HCT116 (cell line): ENCODE results near the gene SEPTIN11. TPM values are rescaled to one million over a fixed set of nuclear protein-coding genes. Genes with fewer than 3 reads are reported as not detected.

Source experiments
- ATAC-seq: fragments of 200-7000 bp; cut with Tn5 transposase; 2 replicates; pipeline ENCODE4 v1.9.1; 2020; ENCODE audit warnings: mild to moderate bottlenecking, moderate library complexity
- BruUV-seq: library from RNA; stranded (reverse); fragments of 400-500 nt; replicated peaks from 2 replicates; lab custom pipeline; 2021; lab: Mats Ljungman, UMichigan
- CTCF ChIA-PET: fragments of 300-600 bp; sonication (Branson Sonifier 250); formaldehyde crosslinking; loops from one replicate; lab custom pipeline; 2021; ENCODE audit warnings: antibody characterized with exemption; lab: Charles Lee
- POLR2A ChIA-PET: fragments of 300-600, 350-600 bp; sonication (Branson Sonifier 250); formaldehyde crosslinking; loops from one replicate; lab custom pipeline; 2021; ENCODE audit warnings: antibody characterized with exemption; lab: Charles Lee
- RAD21 ChIA-PET, 2 experiments: fragments of 300-600 bp; sonication (Branson Sonifier 250); formaldehyde crosslinking; loops; one replicate each; lab custom pipeline; 2023; ENCODE audit warnings: low total read pairs in 2 of 2; ENCODE audit not compliant: uncharacterized antibody in 2 of 2, unreplicated experiment in 2 of 2, low non-redundant PET in 1 of 2; lab: Charles Lee
- DNase-seq: peaks from one replicate; pipeline ENCODE4 v3.0.0-alpha.2; 2010; ENCODE audit warnings: low read depth, low spot score
- H2AFZ ChIP-seq: fragments of 200-600 bp; shearing (Covaris generic), sonication (generic); 2 replicates; pipeline ENCODE4 v1.6.1; 2017; ENCODE audit warnings: low read depth, mixed run types, mixed read lengths, antibody characterized with exemption, low read length; ENCODE audit not compliant: poor library complexity, severe bottlenecking
- H3K27ac ChIP-seq: 2 replicates; pipeline ENCODE4 v1.5.1; 2012; ENCODE audit warnings: low read depth, low read length
- H3K27me3 ChIP-seq: fragments of 200-600 bp; sonication (generic); 2 replicates; pipeline ENCODE4 v1.6.1; 2016; ENCODE audit warnings: mixed run types, low read length, mixed read lengths; ENCODE audit not compliant: insufficient read depth
- H3K36me3 ChIP-seq, 2 experiments: fragments of 200-500 bp in 1 of 2; fragments of 200-600 bp in 1 of 2; sonication (Bioruptor generic) in 1 of 2; sonication (generic) in 1 of 2; 2 replicates each; pipeline versions ENCODE4 v1.5.1 to v1.6.1; 2014 to 2016; ENCODE audit warnings: low read length in 2 of 2, inconsistent platforms in 1 of 2, mixed read lengths in 1 of 2, mixed run types in 1 of 2; ENCODE audit not compliant: insufficient read depth in 2 of 2, control insufficient read depth in 1 of 2
- H3K4me1 ChIP-seq, 2 experiments: fragments of 200-600 bp in 1 of 2; sonication (generic) in 1 of 2; 2 replicates each; pipeline versions ENCODE4 v1.5.1 to v1.6.1; 2012 to 2017; ENCODE audit warnings: low read length in 2 of 2, inconsistent platforms in 1 of 2, mild to moderate bottlenecking in 1 of 2, mixed read lengths in 1 of 2, mixed run types in 1 of 2, moderate library complexity in 1 of 2; ENCODE audit not compliant: insufficient read depth in 2 of 2, control insufficient read depth in 1 of 2
- H3K4me2 ChIP-seq: fragments of 200-600 bp; sonication (generic); 2 replicates; pipeline ENCODE4 v1.6.1; 2017; ENCODE audit warnings: mixed run types, low read length, mixed read lengths
- H3K4me3 ChIP-seq, 2 experiments: fragments of 200-600 bp in 1 of 2; sonication (generic) in 1 of 2; replicated peaks in 1 of 2; 2 replicates each; pipeline ENCODE4 v1.5.1; 2011 to 2016; ENCODE audit warnings: low read length in 2 of 2, control low read depth in 1 of 2, low read depth in 1 of 2, mild to moderate bottlenecking in 1 of 2, mixed read lengths in 1 of 2, mixed run types in 1 of 2
- H3K79me2 ChIP-seq: fragments of 200-600 bp; sonication (generic); 2 replicates; pipeline ENCODE4 v1.6.1; 2017; ENCODE audit warnings: mild to moderate bottlenecking, mixed run types, low read length, moderate library complexity, mixed read lengths; ENCODE audit not compliant: insufficient read depth
- H3K9ac ChIP-seq: fragments of 200-600 bp; sonication (generic); 2 replicates; pipeline ENCODE4 v1.6.1; 2016; ENCODE audit warnings: low read length, mixed read lengths
- H3K9me2 ChIP-seq: fragments of 200-600 bp; sonication (generic), shearing (Covaris generic); 2 replicates; pipeline ENCODE4 v1.6.1; 2017; ENCODE audit warnings: mixed run types, mild to moderate bottlenecking, moderate library complexity; ENCODE audit not compliant: insufficient read depth
- H3K9me3 ChIP-seq, 2 experiments: fragments of 200-500 bp in 1 of 2; fragments of 200-600 bp in 1 of 2; sonication (Bioruptor generic) in 1 of 2; sonication (generic) in 1 of 2; 2 replicates each; pipeline ENCODE4 v1.6.1; 2014 to 2017; ENCODE audit warnings: low read length in 2 of 2, mixed read lengths in 2 of 2, inconsistent platforms in 1 of 2, low read depth in 1 of 2, mild to moderate bottlenecking in 1 of 2, mixed run types in 1 of 2, moderate library complexity in 1 of 2; ENCODE audit not compliant: control insufficient read depth in 1 of 2, insufficient read depth in 1 of 2
- H4K20me1 ChIP-seq: fragments of 200-600 bp; sonication (generic), shearing (Covaris generic); 2 replicates; pipeline ENCODE4 v1.6.1; 2017; ENCODE audit warnings: mixed run types, mild to moderate bottlenecking, moderate library complexity; ENCODE audit not compliant: insufficient read depth
- ATF3 ChIP-seq: IDR thresholded peaks from 2 replicates; pipeline ENCODE4 v1.6.1; 2012
- CBX3 ChIP-seq: IDR thresholded peaks from 2 replicates; pipeline ENCODE4 v1.6.1; 2012; ENCODE audit warnings: low read depth
- CTCF ChIP-seq, 3 experiments: fragments of 200-600 bp in 1 of 3; sonication (generic) in 1 of 3; IDR thresholded peaks in 2 of 3; conservative IDR thresholded peaks in 1 of 3; 2 replicates each; pipeline ENCODE4 v1.5.1; 2012 to 2017; ENCODE audit warnings: low read depth in 2 of 3, low read length in 2 of 3, antibody characterized with exemption in 1 of 3, borderline replicate concordance in 1 of 3, control low read depth in 1 of 3, mild to moderate bottlenecking in 1 of 3, mixed read lengths in 1 of 3, mixed run types in 1 of 3, moderate library complexity in 1 of 3; ENCODE audit not compliant: insufficient read depth in 1 of 3
- EGR1 ChIP-seq: IDR thresholded peaks from 2 replicates; pipeline ENCODE4 v1.6.1; 2012; ENCODE audit warnings: low read depth
- ELF1 ChIP-seq: IDR thresholded peaks from 2 replicates; pipeline ENCODE4 v1.6.1; 2012; ENCODE audit warnings: low read depth, borderline replicate concordance
- EZH2 ChIP-seq: fragments of 200-600 bp; sonication (generic); IDR thresholded peaks from 2 replicates; pipeline ENCODE4 v1.6.1; 2017; ENCODE audit warnings: antibody characterized with exemption, mixed run types
- EZH2phosphoT487 ChIP-seq: fragments of 200-600 bp; IDR thresholded peaks from 2 replicates; pipeline ENCODE4 v1.6.1; 2018; ENCODE audit warnings: antibody characterized with exemption, borderline replicate concordance
- FOSL1 ChIP-seq: IDR thresholded peaks from 2 replicates; pipeline ENCODE4 v1.6.1; 2012; ENCODE audit warnings: low read depth
- JUND ChIP-seq: IDR thresholded peaks from 2 replicates; pipeline ENCODE4 v1.6.1; 2012
- POLR2A ChIP-seq: IDR thresholded peaks from 2 replicates; pipeline ENCODE4 v1.7.0; 2011; ENCODE audit warnings: borderline replicate concordance; ENCODE audit not compliant: insufficient read depth, insufficient read length; ENCODE audit errors: extremely low read depth
- POLR2AphosphoS5 ChIP-seq: IDR thresholded peaks from 2 replicates; pipeline ENCODE4 v1.6.1; 2011; ENCODE audit warnings: mild to moderate bottlenecking, low read depth, low read length, moderate library complexity
- RAD21 ChIP-seq: IDR thresholded peaks from 2 replicates; pipeline ENCODE4 v1.6.1; 2012; ENCODE audit warnings: low read depth, mild to moderate bottlenecking
- SIN3A ChIP-seq: IDR thresholded peaks from 2 replicates; pipeline ENCODE4 v1.6.1; 2012; ENCODE audit warnings: low read depth
- SP1 ChIP-seq: IDR thresholded peaks from 2 replicates; pipeline ENCODE4 v1.6.1; 2012; ENCODE audit warnings: low read depth
- SRF ChIP-seq: IDR thresholded peaks from 2 replicates; pipeline ENCODE4 v1.6.1; 2012; ENCODE audit warnings: low read depth
- TCF7L2 ChIP-seq: IDR thresholded peaks from 2 replicates; pipeline ENCODE4 v1.7.0; 2011; ENCODE audit warnings: borderline replicate concordance, inconsistent platforms; ENCODE audit not compliant: insufficient read depth, insufficient read length; ENCODE audit errors: extremely low read depth
- YY1 ChIP-seq: IDR thresholded peaks from 2 replicates; pipeline ENCODE4 v1.6.1; 2011; ENCODE audit warnings: low read length, low read depth, moderate library complexity, mild to moderate bottlenecking; ENCODE audit not compliant: insufficient replicate concordance; ENCODE audit errors: extremely low read depth
- ZBTB33 ChIP-seq: IDR thresholded peaks from 2 replicates; pipeline ENCODE4 v1.6.1; 2011; ENCODE audit warnings: mild to moderate bottlenecking, low read length, moderate library complexity; ENCODE audit not compliant: insufficient replicate concordance; ENCODE audit errors: extremely low read depth
- ZFX ChIP-seq: fragments of 450-650 bp; IDR thresholded peaks from 2 replicates; pipeline ENCODE4 v1.6.1; 2017
- intact Hi-C: fragments of 100-400 bp; cut with micrococcal nuclease; formaldehyde crosslinking; loops from 2 replicates; pipeline ENCODE4 v1.10.0; 2022
- total RNA-seq: library from RNA; stranded (reverse); gene quantifications from one replicate; pipeline ENCODE4 v1.2.1, GENCODE V29; 2021; ENCODE audit not compliant: unreplicated experiment
- TF ChIP-seq, protein P1 (sequence below): IDR thresholded peaks from 2 replicates; pipeline ENCODE4 v1.6.1; 2012; ENCODE audit warnings: low read depth

SEPTIN11 gene
- total RNA-seq, 1 experiment from 2014 or later = 94.4 TPM

- Histone ChIP-seq H3K27ac (no peak overlapping the region), H3K79me2 (no peaks in the 10 kb centered on the region), H3K4me3 (no peak overlapping the region), H3K36me3 (no peaks in the 10 kb centered on the region), H4K20me1 (no peaks in the 10 kb centered on the region), H3K27me3 (no peaks in the 10 kb centered on the region), H3K4me1 (peaks cover 3 to 15% of the 10 kb centered on the region in 2 experiments; a peak in 2 of 4 replicates), H3K4me2 (no peak overlapping the region), H3K9me2 (peaks cover 3% of the 10 kb centered on the region; the same call in 1 of the 2 replicates), H3K9ac (no peak overlapping the region), H2AFZ (no peak overlapping the region), H3K9me3 (peaks cover 0 to 5% of the 10 kb centered on the region in 2 experiments; a peak in 1 of 4 replicates)
- ATAC-seq (no peak), DNase-seq (no peak)
- BruUV-seq = no TSS peak
- RAD21 ChIA-PET = no interaction called here
- no peak for TF ChIP-seq EZH2
- TF ChIP-seq CTCF (IDR thresholded peaks at IDR 0.05 in 2 of 3, conservative IDR thresholded peaks at IDR 0.05 in 1 of 3; ENCODE audit: borderline replicate concordance in 1 of 3, insufficient read depth in 1 of 3, low read depth in 2 of 3, low read length in 2 of 3) = no peak
- no peak for TF ChIP-seq SP1
- TF ChIP-seq ATF3 = no peak
- TF ChIP-seq ELF1 = no peak
- no peak for TF ChIP-seq FOSL1
- TF ChIP-seq YY1 = no peak
- TF ChIP-seq SRF = no peak
- no peak for TF ChIP-seq POLR2AphosphoS5
- TF ChIP-seq POLR2A = no peak
- TF ChIP-seq SIN3A = no peak
- no peak for TF ChIP-seq EGR1
- no peak for TF ChIP-seq JUND
- TF ChIP-seq CBX3 = no peak
- no peak for TF ChIP-seq TCF7L2
- no peak for TF ChIP-seq ZFX
- TF ChIP-seq RAD21 = no peak
- TF ChIP-seq, protein P1, sequence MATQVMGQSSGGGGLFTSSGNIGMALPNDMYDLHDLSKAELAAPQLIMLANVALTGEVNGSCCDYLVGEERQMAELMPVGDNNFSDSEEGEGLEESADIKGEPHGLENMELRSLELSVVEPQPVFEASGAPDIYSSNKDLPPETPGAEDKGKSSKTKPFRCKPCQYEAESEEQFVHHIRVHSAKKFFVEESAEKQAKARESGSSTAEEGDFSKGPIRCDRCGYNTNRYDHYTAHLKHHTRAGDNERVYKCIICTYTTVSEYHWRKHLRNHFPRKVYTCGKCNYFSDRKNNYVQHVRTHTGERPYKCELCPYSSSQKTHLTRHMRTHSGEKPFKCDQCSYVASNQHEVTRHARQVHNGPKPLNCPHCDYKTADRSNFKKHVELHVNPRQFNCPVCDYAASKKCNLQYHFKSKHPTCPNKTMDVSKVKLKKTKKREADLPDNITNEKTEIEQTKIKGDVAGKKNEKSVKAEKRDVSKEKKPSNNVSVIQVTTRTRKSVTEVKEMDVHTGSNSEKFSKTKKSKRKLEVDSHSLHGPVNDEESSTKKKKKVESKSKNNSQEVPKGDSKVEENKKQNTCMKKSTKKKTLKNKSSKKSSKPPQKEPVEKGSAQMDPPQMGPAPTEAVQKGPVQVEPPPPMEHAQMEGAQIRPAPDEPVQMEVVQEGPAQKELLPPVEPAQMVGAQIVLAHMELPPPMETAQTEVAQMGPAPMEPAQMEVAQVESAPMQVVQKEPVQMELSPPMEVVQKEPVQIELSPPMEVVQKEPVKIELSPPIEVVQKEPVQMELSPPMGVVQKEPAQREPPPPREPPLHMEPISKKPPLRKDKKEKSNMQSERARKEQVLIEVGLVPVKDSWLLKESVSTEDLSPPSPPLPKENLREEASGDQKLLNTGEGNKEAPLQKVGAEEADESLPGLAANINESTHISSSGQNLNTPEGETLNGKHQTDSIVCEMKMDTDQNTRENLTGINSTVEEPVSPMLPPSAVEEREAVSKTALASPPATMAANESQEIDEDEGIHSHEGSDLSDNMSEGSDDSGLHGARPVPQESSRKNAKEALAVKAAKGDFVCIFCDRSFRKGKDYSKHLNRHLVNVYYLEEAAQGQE = no peak
- TF ChIP-seq EZH2phosphoT487 = no peak
- no peak for TF ChIP-seq ZBTB33
- intact Hi-C loops = no loop called here
- CTCF ChIA-PET = no interaction called here
- POLR2A ChIA-PET = no interaction called here
Observed at GRCh38 chr4:76931576-76932276, 17.8 kb upstream of the SEPTIN11 start.
